ENCODE results near the gene UNCX. TPM values are rescaled to one million over a fixed set of nuclear protein-coding genes. Genes with fewer than 3 reads are reported as not detected.

UNCX gene
- total RNA-seq, 1 experiment from 2014 or later = not detected

GRCh38 chr7:1253681-1254181 lies 21.1 kb downstream of the UNCX start:
- CTCF ChIA-PET = no interaction called here
- no peak overlapping the region for H3K9ac ChIP-seq (ENCODE audit: low read length)
- no peaks in the 10 kb centered on the region for H3K36me3 ChIP-seq (ENCODE audit: control insufficient read depth in 1 of 2, insufficient read depth in 2 of 2, low read length in 2 of 2)
- no peak overlapping the region for H3K4me2 ChIP-seq (ENCODE audit: low read length)
- H2AFZ ChIP-seq (ENCODE audit: low read depth, low read length, poor library complexity, severe bottlenecking) = no peak overlapping the region
- RAD21 ChIA-PET (ENCODE audit: low non-redundant PET in 1 of 2, low total read pairs in 2 of 2, uncharacterized antibody in 2 of 2, unreplicated experiment in 2 of 2) = no interaction called here
- H3K27ac ChIP-seq (ENCODE audit: low read depth, low read length) = no peak overlapping the region
- DNase-seq (ENCODE audit: low read depth, low spot score) = no peak
- H3K27me3 ChIP-seq (ENCODE audit: insufficient read depth, low read length) = no peaks in the 10 kb centered on the region
- H4K20me1 ChIP-seq (ENCODE audit: insufficient read depth) = no peaks in the 10 kb centered on the region
- POLR2A ChIA-PET = no interaction called here
- H3K79me2 ChIP-seq (ENCODE audit: insufficient read depth, low read length) = no peaks in the 10 kb centered on the region
- no peaks in the 10 kb centered on the region for H3K4me1 ChIP-seq (ENCODE audit: control insufficient read depth in 1 of 2, insufficient read depth in 2 of 2, low read length in 2 of 2)
- no peaks in the 10 kb centered on the region for H3K9me3 ChIP-seq (ENCODE audit: control insufficient read depth in 1 of 2, insufficient read depth in 1 of 2, low read depth in 1 of 2, low read length in 2 of 2)
- ATAC-seq = no peak
- no peak for TF ChIP-seq EZH2 (IDR thresholded peaks at IDR 0.05)
- no peak for TF ChIP-seq SP1 (IDR thresholded peaks at IDR 0.05; ENCODE audit: low read depth)
- TF ChIP-seq MAX (IDR thresholded peaks at IDR 0.05) = no peak
- TF ChIP-seq SIN3A (IDR thresholded peaks at IDR 0.05; ENCODE audit: low read depth) = no peak
- TF ChIP-seq POLR2AphosphoS5 (IDR thresholded peaks at IDR 0.05; ENCODE audit: low read depth, low read length) = no peak
- no peaks in the 10 kb centered on the region for H3K9me2 ChIP-seq (ENCODE audit: insufficient read depth)
- intact Hi-C loops (cut with micrococcal nuclease) = no loop called here
- BruUV-seq (replicated peaks) = no TSS peak
- H3K4me3 ChIP-seq (replicated peaks in 1 of 2; ENCODE audit: low read depth in 1 of 2, low read length in 2 of 2) = no peak overlapping the region

- H3K36me3 ChIP-seq (ENCODE audit: control insufficient read depth in 1 of 2, insufficient read depth in 2 of 2, low read length in 2 of 2) = no peaks in the 10 kb centered on the region
- BruUV-seq (replicated peaks) = no TSS peak
- no peak overlapping the region for H3K4me3 ChIP-seq (replicated peaks in 1 of 2; ENCODE audit: low read depth in 1 of 2, low read length in 2 of 2)
- intact Hi-C loops (cut with micrococcal nuclease) = no loop called here
- no peak overlapping the region for H2AFZ ChIP-seq (ENCODE audit: low read depth, low read length, poor library complexity, severe bottlenecking)
- no peak for DNase-seq (ENCODE audit: low read depth, low spot score)
- H3K9me3 ChIP-seq (ENCODE audit: control insufficient read depth in 1 of 2, insufficient read depth in 1 of 2, low read depth in 1 of 2, low read length in 2 of 2) = no peaks in the 10 kb centered on the region
- H3K9me2 ChIP-seq (ENCODE audit: insufficient read depth) = no peaks in the 10 kb centered on the region
- no peak for ATAC-seq
- ChIA-PET CTCF (no interaction called here), RAD21 (ENCODE audit: low non-redundant PET in 1 of 2, low total read pairs in 2 of 2, uncharacterized antibody in 2 of 2, unreplicated experiment in 2 of 2) (no interaction called here), POLR2A (no interaction called here)
- no peak overlapping the region for H3K4me2 ChIP-seq (ENCODE audit: low read length)
- no peaks in the 10 kb centered on the region for H3K79me2 ChIP-seq (ENCODE audit: insufficient read depth, low read length)
- H3K27ac ChIP-seq (ENCODE audit: low read depth, low read length) = no peak overlapping the region
- H3K9ac ChIP-seq (ENCODE audit: low read length) = no peak overlapping the region
- H4K20me1 ChIP-seq (ENCODE audit: insufficient read depth) = no peaks in the 10 kb centered on the region
- no peaks in the 10 kb centered on the region for H3K4me1 ChIP-seq (ENCODE audit: control insufficient read depth in 1 of 2, insufficient read depth in 2 of 2, low read length in 2 of 2)
- H3K27me3 ChIP-seq (ENCODE audit: insufficient read depth, low read length) = no peaks in the 10 kb centered on the region
- TF ChIP-seq FOSL1 (IDR thresholded peaks at IDR 0.05; ENCODE audit: low read depth) (no peak), ZNF274 (IDR thresholded peaks at IDR 0.05; ENCODE audit: low read depth, low read length) (no peak), RAD21 (IDR thresholded peaks at IDR 0.05; ENCODE audit: low read depth) (no peak), EZH2 (IDR thresholded peaks at IDR 0.05) (no peak), SP1 (IDR thresholded peaks at IDR 0.05; ENCODE audit: low read depth) (no peak), ELF1 (IDR thresholded peaks at IDR 0.05; ENCODE audit: borderline replicate concordance, low read depth) (no peak), ZFX (IDR thresholded peaks at IDR 0.05) (no peak), REST (IDR thresholded peaks at IDR 0.05; ENCODE audit: low read depth) (no peak), YY1 (IDR thresholded peaks at IDR 0.05; ENCODE audit: extremely low read depth, insufficient replicate concordance, low read depth, low read length) (no peak), ZBTB33 (IDR thresholded peaks at IDR 0.05; ENCODE audit: extremely low read depth, insufficient replicate concordance, low read length) (no peak), CEBPB (IDR thresholded peaks at IDR 0.05; ENCODE audit: low read depth) (no peak)
Observed at GRCh38 chr7:1254281-1255079, 21.8 kb downstream of the UNCX start.

All from HCT116 (cell line).